ENCODE measurements around the gene GPHN. TPM values are rescaled to one million over a fixed set of nuclear protein-coding genes. Genes with fewer than 3 reads are reported as not detected.

Gene GPHN
- total RNA-seq, 1 donor from 2014 or later = 25.1 TPM

DNA sequence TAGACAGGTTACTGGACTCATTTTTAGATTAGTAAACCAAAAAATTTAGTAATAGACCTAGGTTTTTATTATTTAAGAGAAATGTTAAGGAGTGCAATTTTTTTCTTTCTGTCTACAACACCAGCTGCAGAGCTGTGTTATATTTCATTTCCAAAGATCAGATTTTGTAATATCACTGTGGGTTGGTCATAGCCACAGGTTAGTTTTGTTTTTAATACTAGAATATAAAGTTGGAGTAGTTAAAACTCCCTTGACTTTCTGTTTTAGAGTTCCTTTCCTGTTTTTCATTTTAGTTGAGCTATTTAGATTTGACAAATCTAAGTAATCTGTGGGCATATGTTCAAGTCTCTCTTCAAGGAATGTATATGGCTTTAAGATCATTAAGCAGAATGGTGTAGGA lies 650.6 kb downstream of the GPHN start:
- ATAC-seq (ENCODE audit: poor library complexity) (no peak), DNase-seq (no peak)
- intact Hi-C loops (cut with DNase I) = no loop called here

DNA sequence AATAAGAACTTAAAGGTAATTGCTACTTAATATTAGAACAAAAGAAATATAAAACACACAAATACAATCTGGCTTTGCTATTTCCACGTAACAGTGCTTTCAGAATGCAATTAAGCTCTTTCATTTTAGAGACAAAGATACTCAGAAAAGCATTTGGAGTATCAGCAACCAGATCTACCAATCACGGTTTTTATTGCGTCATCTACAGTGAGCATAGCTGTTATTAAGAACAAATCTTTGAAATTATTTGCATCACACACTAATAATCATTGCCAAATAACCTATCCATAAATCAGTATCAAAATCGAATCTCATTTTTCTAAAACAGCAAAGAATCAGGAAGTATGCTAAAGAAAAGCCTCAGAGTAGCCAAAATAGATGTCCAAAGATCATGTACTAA lies 654.4 kb downstream of the GPHN start:
- DNase-seq = no peak
- ATAC-seq (ENCODE audit: poor library complexity) = no peak
- intact Hi-C loops (cut with DNase I) = no loop called here

DNA sequence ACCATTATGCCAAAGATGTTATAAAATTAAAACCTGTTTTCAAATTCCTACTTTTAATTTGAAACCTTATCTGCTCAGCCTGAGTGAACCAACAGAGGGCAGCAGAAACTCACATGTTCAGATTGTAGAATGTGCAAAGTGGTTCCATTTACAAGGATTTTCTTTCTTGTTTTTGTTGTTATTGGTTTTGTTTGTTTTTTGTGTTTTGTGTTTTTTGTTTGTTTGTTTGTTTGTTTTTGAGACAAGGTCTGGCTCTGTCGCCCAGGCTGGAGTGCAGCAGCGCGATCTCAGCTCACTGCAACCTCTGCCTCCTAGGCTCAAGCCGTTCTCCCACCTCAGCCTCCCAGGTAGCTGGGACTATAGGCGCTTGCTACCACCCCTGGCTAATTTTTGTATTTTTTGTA lies 658.5 kb downstream of the GPHN start:
- DNase-seq = no peak
- intact Hi-C loops (cut with DNase I) = loop anchor here (5.0 kb wide), 1 partner anchor 116 kb away; no protein-coding TSS in a partner anchor
- ATAC-seq (ENCODE audit: poor library complexity) = no peak

DNA sequence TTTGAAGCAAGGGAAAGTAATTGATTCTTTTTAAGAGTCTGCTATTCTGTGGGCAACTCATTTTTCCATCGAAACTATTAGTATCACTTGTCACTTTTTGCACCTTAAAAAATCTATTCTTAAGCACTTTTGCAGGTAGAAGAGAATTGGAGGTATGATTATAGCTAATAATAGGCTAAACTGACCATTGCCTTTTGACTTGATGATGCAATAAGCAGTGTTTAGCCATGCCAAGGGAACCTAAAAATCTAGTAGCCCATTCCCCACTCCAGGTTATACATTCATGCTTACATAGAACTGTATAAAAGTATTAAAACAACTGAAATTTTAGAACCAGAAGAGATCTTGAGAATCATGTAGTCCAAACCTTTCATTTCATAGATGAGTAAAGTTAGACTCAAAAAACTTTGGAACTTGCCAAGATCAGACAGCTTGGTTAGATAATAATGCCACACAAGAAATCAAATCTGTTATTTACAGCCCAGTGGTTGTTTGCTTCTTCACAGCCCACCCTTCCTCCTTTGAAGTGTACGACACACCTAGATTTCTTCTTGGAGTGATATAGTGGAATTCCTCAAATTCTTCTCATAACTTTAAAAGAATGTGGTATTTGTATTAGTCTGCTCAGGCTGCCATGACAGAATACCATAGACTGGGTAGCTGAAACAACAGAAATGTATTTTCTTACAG lies 659.6 kb downstream of the GPHN start:
- intact Hi-C loops (cut with DNase I) = loop anchor here (5.0 kb wide), 1 partner anchor 115 kb away; no protein-coding TSS in a partner anchor
- no peak for ATAC-seq (ENCODE audit: poor library complexity)
- no peak for DNase-seq

DNA sequence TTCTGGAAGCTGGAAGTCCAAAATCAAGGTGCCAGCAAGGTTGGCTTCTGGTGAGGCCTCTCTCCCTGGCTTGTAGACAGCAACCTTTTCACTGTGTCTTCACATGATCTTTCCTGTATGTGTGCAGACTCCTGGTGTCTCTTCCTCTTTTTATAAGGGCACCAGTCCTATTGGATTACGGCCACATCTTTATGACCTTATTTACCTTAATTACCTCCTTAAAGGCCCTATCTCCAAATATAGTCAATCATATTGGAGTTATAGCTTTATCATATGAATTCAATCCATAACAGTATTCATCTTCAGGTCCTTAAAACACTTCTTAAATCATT lies 660.1 kb downstream of the GPHN start:
- ATAC-seq (ENCODE audit: poor library complexity) (no peak), DNase-seq (no peak)
- intact Hi-C loops (cut with DNase I) = loop anchor here (5.0 kb wide), 1 partner anchor 114 kb away; no protein-coding TSS in a partner anchor

DNA sequence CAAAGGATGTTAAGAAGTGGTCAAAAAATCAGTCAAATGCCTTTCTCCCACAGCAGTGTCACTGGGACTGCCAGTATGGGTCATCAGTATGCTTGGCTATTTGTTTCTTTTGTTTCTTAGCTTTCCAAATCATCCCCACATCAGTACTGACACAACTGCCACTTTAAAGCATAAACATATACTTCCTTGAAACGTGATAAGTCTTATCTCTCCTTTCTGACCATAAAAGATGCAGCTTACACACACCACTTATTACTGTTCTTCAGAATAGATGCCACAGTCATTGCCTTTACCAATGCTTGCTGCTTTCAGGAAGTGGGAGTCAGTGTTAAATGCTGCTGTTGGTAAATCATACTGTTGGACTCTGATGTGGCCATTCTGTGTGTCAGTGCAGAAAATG lies 662.7 kb downstream of the GPHN start:
- DNase-seq (no peak), ATAC-seq (ENCODE audit: poor library complexity) (no peak)
- intact Hi-C loops (cut with DNase I) = no loop called here

DNA sequence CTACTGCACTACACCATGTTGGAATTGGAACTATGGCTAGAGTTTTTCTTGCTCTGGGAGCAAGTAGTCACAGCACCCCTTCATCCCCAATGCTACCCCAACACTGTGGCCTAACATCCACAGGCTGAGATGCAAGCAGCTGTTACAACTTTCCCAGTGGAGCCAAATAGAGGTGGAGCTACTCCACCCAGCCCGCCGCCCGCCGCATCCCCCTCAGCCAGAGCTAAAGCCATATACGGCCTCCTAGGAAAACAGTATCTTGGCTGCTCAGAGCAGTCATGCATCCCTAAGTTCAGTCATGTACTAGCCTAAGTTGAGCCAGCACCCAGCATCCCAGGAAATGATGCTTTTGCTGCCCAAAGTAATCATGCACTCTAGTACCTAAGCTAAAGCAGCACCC lies 664.1 kb downstream of the GPHN start:
- ATAC-seq (ENCODE audit: poor library complexity) (no peak), DNase-seq (no peak)
- intact Hi-C loops (cut with DNase I) = no loop called here

DNA sequence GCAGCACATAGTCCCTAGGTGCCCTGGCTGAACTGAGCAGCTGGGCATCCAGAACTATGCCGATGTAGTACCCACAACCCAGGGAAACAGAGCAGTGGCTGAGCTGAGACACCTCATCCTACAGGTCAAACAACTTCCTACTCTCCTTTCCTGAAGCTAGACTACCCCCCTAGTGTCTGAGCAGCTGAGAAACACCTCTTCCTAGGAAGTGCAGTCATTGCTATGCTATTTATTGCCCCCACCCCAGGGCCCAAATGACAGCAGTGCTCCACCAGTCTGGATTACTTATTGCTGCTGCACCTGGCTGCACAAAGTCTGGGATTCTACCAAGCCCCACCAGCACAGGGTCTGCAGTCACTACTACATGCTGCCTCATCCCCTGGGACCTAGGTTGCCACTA lies 664.6 kb downstream of the GPHN start:
- no peak for ATAC-seq (ENCODE audit: poor library complexity)
- intact Hi-C loops (cut with DNase I) = no loop called here
- no peak for DNase-seq

DNA sequence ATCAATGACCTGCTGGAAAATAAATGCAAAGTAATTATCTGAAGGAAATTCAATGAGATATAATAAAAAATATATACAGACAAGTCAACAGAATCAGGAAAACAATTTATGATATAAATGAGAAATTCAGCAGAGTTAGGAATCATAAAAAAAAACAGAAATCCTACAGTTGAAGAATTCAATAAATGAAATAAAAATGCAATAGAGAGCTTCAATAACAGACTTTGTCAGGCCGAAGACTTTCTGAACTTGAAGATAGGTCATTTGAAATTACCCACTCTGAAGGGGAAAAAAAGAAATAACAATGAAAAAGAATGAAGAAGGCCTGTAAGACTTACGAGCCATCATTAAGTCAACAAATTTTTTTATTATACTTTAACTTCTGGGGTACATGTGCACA lies 665.8 kb downstream of the GPHN start:
- ATAC-seq (ENCODE audit: poor library complexity) (no peak), DNase-seq (no peak)
- intact Hi-C loops (cut with DNase I) = no loop called here

DNA sequence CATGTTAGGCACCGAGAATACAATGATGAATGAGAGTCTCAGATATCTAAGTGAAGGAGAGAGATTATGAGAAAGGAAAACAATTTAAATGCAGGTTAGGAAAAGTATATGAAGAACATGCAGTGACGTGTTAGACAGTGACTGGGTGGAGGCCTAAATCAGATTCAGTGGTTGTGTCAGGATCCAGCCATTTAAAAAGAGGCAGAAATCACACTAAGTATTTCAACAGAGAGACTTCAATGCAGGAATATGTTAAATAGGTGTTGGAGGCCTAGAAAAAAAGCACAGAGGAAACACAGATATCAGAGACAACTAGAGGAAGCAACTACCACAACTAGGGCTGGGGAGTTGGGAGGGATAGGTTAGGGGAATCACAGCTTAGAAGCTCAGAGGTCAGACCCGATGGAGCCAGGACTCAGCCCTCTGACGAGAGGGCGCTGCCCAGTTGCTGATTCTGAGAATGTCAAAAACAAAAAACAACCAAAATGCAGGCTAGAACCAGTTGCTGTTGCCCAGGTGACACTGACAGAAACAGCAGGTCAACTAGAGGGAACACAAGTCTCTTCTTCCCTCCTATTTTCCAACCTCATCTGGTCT lies 678.3 kb downstream of the GPHN start:
- intact Hi-C loops (cut with DNase I) = no loop called here
- ATAC-seq (ENCODE audit: poor library complexity) (no peak), DNase-seq (no peak)

DNA sequence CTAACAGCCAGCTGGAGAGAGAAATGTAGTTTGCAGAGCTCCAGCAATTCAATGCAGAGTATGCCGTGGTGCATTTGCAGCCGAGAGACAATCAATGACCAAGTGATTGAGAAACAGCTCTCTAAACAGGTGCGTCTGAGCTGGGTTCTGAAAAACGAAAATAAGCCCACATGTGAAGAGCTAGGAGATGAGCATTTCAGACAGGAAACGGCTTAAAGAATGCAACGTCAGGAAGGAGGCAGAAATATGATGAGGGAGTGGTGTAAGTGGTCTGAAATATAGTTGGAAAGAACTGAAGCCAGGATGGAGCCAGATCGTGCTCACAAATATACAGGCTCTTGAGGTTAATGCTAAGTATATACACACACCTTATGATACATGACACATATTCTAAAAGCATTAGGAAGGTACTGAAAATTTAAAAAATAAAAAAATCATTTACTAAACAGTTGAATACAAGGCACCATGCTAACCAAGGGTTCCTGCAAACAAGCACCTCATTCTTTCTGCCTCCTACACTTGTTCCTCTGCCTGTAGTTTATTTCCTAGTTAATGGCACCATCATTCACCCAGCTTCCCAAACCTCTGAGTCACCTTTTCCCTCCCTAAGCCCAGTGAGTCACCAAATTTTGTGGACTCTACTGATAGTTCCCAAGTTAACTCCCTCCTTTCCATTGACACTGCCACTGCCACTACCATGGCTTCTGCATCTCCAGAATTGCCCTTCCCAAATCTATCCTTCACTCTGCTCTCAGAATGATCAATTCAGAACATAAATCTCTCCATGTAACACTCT lies 679.0 kb downstream of the GPHN start:
- no peak for ATAC-seq (ENCODE audit: poor library complexity)
- intact Hi-C loops (cut with DNase I) = no loop called here
- no peak for DNase-seq

DNA sequence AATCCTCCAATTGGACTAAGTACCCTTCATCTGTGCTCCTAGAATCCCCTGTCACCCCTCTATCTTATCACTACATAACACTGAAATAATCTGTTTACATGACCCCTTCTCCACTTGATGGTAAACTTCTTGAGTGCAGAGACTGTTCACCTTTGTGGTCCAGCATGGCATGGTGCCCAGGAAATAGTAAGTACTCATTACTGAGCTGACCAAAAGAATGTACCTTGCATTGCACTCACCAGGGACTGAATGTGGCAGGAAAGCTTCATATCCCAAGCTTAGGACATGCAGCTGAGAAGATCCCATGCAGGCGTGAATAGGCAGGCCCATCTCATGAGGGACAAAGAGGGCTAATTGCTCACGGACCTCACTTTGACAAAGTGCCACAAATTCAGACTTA lies 679.9 kb downstream of the GPHN start:
- ATAC-seq (ENCODE audit: poor library complexity) = no peak
- no peak for DNase-seq
- intact Hi-C loops (cut with DNase I) = no loop called here

DNA sequence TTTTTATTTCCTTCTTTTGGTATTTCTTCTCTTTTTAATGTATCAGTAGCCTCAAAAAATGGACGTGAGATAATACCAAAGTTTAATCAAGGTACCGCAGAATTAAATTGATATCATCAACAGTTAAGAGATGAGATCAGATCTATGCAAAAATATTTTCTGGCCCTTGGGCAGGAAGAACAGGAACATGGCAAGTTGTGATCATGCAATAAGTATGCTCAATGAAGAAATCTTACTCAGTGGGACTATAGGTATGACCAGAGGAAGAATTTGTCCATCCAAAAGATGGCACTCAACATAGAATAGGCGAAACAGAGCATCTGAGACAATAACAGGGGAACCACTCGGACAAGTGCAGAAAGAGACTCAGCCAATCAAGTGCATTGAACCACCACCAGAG lies 680.4 kb downstream of the GPHN start:
- DNase-seq (no peak), ATAC-seq (ENCODE audit: poor library complexity) (no peak)
- intact Hi-C loops (cut with DNase I) = no loop called here

DNA sequence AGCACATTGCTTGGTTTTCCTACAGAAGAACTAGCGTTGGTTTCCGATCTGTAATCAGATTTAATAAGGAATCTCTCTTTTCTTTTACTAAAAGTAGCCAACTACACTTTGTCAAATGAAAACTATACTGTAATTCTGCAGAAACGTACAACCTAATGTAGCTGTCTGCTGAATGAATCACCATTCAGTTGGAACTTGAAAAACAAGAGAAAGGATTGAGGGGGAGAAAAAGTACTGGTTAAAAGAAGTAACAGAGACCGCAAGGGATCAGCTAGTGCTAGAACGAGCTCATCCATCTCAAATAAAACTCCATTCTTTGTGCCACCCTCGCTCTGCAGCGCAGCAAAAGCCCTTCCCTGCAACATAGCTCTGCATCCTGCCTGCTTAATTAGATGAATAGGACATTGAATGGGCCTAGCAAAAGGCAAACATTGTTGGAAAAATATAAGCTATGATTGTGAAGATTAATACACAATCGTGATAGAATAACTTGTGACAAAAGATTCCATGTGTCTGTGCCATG lies 683.9 kb downstream of the GPHN start:
- ATAC-seq (ENCODE audit: poor library complexity) = no peak
- intact Hi-C loops (cut with DNase I) = no loop called here
- no peak for DNase-seq

DNA sequence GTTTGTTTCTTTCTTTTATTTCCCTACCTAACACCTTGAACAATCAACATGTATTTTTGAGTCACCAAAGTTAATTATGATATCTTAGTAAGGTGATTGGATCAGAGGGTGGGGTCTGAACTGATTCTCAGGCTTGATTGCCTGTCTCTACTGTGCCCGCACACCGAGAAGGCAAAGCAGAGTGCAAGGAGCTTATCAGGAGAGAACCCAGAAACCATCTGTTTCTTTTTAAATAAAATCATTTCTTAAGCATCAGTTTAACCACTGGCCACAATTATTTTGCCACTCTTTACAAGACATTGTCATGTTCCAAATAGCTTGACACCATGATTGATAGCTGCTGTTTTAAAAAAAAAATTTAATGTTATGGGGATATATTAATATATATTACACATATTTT lies 684.4 kb downstream of the GPHN start:
- intact Hi-C loops (cut with DNase I) = no loop called here
- no peak for DNase-seq
- no peak for ATAC-seq (ENCODE audit: poor library complexity)

DNA sequence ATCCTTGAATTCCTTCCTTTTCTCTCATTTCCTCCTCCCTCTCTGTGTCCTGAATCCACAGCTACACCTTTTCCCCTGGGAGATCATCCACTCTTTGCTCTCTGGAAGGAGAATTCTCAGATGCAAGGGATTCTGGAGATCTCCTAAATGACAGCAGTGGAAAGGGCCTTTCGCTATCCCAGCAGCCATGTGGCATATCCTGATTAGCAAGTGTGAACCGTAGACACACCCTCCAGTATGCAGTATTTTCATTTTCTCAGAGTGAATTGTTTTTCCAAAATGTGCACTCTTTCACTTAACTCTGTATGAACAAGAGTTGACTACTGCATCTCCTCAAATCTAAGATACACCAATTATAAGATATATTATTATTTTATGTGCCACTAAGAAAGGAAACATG lies 687.3 kb downstream of the GPHN start:
- intact Hi-C loops (cut with DNase I) = no loop called here
- ATAC-seq (ENCODE audit: poor library complexity) (no peak), DNase-seq (no peak)

DNA sequence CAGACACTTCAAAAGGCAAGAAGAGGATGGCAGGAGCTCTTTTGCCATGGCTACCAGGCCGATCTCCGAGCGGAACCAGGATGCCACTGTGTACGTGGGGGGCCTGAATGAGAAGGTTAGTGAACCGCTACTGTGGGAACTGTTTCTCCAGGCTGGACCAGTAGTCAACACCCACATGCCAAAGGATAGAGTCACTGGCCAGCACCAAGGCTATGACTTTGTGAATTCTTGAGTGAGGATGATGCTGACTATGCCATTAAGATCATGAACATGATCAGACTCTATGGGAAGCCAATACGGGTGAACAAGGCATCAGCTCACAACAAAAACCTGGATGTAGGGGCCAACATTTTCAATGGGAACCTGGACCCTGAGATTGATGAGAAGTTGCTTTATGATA lies 691.1 kb downstream of the GPHN start:
- intact Hi-C loops (cut with DNase I) = no loop called here
- no peak for DNase-seq
- ATAC-seq (ENCODE audit: poor library complexity) = no peak

DNA sequence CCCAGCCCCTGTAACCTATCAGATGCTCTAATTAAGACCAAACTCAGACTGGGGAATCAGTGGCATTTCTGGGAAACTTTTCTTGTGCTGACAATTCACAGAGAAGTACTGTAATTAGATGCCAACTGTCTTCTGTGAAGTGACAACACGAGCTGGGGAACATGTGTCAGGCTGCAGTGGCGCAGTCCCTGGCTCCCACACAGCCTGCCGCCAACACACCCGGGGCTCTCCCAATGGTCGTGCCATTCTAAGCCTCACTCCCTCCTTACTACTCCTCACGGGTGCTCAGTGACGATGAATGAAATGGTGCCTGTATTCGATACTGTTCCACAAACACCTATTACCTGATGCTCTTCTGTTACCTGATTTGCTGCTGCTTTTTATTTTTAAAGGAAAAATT lies 699.9 kb downstream of the GPHN start:
- intact Hi-C loops (cut with DNase I) = no loop called here
- no peak for ATAC-seq (ENCODE audit: poor library complexity)

DNA sequence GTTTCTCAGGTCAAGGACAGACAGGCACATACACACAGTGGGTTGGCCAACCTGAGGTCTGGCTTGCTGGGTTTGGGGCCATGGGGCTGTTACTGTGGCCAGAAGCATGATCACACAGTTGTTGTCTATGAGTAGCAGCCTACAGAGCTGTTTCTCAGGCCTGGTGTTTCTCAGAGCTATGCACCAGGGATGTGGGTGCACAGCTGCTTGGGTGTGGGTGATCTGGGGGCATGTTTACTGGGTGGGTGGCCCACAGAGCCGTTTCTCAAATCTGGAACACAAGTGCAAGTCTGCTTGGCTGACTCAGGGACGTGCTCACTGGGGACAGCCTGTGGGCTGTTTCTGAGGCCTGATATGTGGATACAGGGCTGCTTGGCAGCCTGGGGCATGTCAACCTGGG lies 710.2 kb downstream of the GPHN start:
- intact Hi-C loops (cut with DNase I) = no loop called here
- ATAC-seq (ENCODE audit: poor library complexity) = no peak

More for the DNA sequence above, 699.9 kb downstream of the GPHN start:
- DNase-seq = no peak

More for the DNA sequence above, 710.2 kb downstream of the GPHN start:
- DNase-seq = no peak

Data from Right ventricle myocardium superior (tissue), 1 donor.